GM12878 (cell line): ENCODE measurements around the gene FGD4. TPM values are rescaled to one million over a fixed set of nuclear protein-coding genes. Genes with fewer than 3 reads are reported as not detected.

Source experiments
- BACH1 ChIP-seq: fragments of 450-650 bp; IDR thresholded peaks from 2 replicates; pipeline ENCODE4 v1.6.1; 2017; ENCODE audit warnings: mild to moderate bottlenecking, borderline replicate concordance
- CHD1 ChIP-seq: IDR thresholded peaks from 2 replicates; pipeline ENCODE4 v1.6.1; 2012; ENCODE audit warnings: low read depth, low read length, improper control_type of control experiment
- MEF2A ChIP-seq: IDR thresholded peaks from 2 replicates; pipeline ENCODE4 v1.6.1; 2011; ENCODE audit warnings: low read depth, mild to moderate bottlenecking, low read length, moderate library complexity; ENCODE audit not compliant: insufficient read depth
- MYC ChIP-seq: IDR thresholded peaks from 2 replicates; pipeline ENCODE4 v1.6.1; 2011; ENCODE audit warnings: mild to moderate bottlenecking, low read length, moderate library complexity, inconsistent platforms; ENCODE audit not compliant: insufficient read depth, insufficient replicate concordance, insufficient read length, severe bottlenecking
- NR2C2 ChIP-seq: IDR thresholded peaks from 2 replicates; pipeline ENCODE4 v1.6.1; 2011; ENCODE audit warnings: borderline replicate concordance, low read depth; ENCODE audit not compliant: control insufficient read depth, insufficient read length
- RB1 ChIP-seq: fragments of 450-650 bp; formaldehyde crosslinking; IDR thresholded peaks from 2 replicates; pipeline ENCODE4 v1.6.1; 2017; ENCODE audit warnings: mild to moderate bottlenecking, borderline replicate concordance
- RELA ChIP-seq: fragments of 450-650 bp; IDR thresholded peaks from 2 replicates; pipeline ENCODE4 v1.8.0; 2014; ENCODE audit warnings: borderline replicate concordance; ENCODE audit not compliant: partially characterized antibody
- WRNIP1 ChIP-seq: IDR thresholded peaks from 2 replicates; pipeline ENCODE4 v1.6.1; 2011; ENCODE audit warnings: low read depth, low read length, improper control_type of control experiment, borderline replicate concordance
- polyA plus RNA-seq, 11 experiments: library from polyadenylated mRNA; depleted of rRNA in 4 of 11; unstranded in 6 of 11; stranded (reverse) in 5 of 11; fragments of >200 nt; fragmentation: Nextera tagmentation in 4 of 11; fragmentation: Illumina TruSeq in 1 of 11; extraction: Ambion mirVana in 4 of 11; extraction: Trizol in 1 of 11; gene quantifications; 1 replicate in 1 of 11; 2 replicates in 10 of 11; pipeline versions ENCODE4 v1.2.1 to v1.2.3, GENCODE V29; 2011 to 2016; ENCODE audit warnings: inconsistent platforms in 2 of 11, missing spikeins in 2 of 11, low read depth in 1 of 11
- total RNA-seq, 4 experiments: library from RNA; depleted of rRNA in 3 of 4; stranded (reverse); fragments of >200 nt in 3 of 4; fragmentation: Illumina TruSeq in 1 of 4; extraction: Trizol in 1 of 4; gene quantifications; 2 replicates each; pipeline versions ENCODE4 v1.2.1 to v1.2.3, GENCODE V29; 2013 to 2021
- TF ChIP-seq, protein P1 (sequence below): fragments of 450-650 bp; IDR thresholded peaks from 2 replicates; pipeline ENCODE4 v1.6.1; 2017; ENCODE audit warnings: antibody characterized with exemption, mild to moderate bottlenecking, moderate library complexity
- TF ChIP-seq, protein P2 (sequence below): fragments of 450-650 bp; IDR thresholded peaks from 2 replicates; pipeline ENCODE4 v1.6.1; 2017; ENCODE audit warnings: borderline replicate concordance
- TF ChIP-seq, protein P3 (sequence below): fragments of 450-650 bp; IDR thresholded peaks from 2 replicates; pipeline ENCODE4 v1.6.1; 2017; ENCODE audit warnings: mild to moderate bottlenecking, moderate library complexity

The FGD4 gene
- total and polyA plus RNA-seq, 10 of the 15 experiments (the other 5 are each of a cell fraction or from before 2014, with no cell fraction given): 0.01 to 0.18 (median 0.08) TPM; not detected in 3

DNA sequence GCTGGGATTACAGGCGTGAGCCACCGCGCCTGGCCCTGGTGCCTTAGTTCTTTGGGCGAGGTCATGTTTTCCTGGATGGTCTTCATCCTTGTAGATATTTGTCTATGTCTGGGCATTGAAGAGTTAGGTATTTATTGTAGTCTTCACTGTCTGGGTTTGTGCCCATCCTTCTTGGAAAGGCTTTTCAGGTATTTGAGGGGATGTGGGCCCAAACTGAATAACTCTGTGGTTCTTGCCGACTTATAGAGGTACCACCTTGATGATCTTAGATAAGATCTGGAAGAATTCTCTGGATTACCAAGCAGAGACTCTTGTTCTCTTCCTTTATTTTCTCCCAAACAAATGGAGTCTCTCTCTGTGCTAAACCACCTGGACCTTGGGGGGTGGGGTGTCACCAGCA, 18.9 kb downstream of the FGD4 start (continued):
- TF ChIP-seq CHD1 (no peak), RELA (no peak), RB1 (no peak), MEF2A (no peak), WRNIP1 (no peak), NR2C2 (no peak), BACH1 (no peak), MYC (no peak)
- TF ChIP-seq, protein P1, sequence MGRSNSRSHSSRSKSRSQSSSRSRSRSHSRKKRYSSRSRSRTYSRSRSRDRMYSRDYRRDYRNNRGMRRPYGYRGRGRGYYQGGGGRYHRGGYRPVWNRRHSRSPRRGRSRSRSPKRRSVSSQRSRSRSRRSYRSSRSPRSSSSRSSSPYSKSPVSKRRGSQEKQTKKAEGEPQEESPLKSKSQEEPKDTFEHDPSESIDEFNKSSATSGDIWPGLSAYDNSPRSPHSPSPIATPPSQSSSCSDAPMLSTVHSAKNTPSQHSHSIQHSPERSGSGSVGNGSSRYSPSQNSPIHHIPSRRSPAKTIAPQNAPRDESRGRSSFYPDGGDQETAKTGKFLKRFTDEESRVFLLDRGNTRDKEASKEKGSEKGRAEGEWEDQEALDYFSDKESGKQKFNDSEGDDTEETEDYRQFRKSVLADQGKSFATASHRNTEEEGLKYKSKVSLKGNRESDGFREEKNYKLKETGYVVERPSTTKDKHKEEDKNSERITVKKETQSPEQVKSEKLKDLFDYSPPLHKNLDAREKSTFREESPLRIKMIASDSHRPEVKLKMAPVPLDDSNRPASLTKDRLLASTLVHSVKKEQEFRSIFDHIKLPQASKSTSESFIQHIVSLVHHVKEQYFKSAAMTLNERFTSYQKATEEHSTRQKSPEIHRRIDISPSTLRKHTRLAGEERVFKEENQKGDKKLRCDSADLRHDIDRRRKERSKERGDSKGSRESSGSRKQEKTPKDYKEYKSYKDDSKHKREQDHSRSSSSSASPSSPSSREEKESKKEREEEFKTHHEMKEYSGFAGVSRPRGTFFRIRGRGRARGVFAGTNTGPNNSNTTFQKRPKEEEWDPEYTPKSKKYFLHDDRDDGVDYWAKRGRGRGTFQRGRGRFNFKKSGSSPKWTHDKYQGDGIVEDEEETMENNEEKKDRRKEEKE: no peak
- TF ChIP-seq, protein P2, sequence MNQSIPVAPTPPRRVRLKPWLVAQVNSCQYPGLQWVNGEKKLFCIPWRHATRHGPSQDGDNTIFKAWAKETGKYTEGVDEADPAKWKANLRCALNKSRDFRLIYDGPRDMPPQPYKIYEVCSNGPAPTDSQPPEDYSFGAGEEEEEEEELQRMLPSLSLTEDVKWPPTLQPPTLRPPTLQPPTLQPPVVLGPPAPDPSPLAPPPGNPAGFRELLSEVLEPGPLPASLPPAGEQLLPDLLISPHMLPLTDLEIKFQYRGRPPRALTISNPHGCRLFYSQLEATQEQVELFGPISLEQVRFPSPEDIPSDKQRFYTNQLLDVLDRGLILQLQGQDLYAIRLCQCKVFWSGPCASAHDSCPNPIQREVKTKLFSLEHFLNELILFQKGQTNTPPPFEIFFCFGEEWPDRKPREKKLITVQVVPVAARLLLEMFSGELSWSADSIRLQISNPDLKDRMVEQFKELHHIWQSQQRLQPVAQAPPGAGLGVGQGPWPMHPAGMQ: no peak
- TF ChIP-seq, protein P3, sequence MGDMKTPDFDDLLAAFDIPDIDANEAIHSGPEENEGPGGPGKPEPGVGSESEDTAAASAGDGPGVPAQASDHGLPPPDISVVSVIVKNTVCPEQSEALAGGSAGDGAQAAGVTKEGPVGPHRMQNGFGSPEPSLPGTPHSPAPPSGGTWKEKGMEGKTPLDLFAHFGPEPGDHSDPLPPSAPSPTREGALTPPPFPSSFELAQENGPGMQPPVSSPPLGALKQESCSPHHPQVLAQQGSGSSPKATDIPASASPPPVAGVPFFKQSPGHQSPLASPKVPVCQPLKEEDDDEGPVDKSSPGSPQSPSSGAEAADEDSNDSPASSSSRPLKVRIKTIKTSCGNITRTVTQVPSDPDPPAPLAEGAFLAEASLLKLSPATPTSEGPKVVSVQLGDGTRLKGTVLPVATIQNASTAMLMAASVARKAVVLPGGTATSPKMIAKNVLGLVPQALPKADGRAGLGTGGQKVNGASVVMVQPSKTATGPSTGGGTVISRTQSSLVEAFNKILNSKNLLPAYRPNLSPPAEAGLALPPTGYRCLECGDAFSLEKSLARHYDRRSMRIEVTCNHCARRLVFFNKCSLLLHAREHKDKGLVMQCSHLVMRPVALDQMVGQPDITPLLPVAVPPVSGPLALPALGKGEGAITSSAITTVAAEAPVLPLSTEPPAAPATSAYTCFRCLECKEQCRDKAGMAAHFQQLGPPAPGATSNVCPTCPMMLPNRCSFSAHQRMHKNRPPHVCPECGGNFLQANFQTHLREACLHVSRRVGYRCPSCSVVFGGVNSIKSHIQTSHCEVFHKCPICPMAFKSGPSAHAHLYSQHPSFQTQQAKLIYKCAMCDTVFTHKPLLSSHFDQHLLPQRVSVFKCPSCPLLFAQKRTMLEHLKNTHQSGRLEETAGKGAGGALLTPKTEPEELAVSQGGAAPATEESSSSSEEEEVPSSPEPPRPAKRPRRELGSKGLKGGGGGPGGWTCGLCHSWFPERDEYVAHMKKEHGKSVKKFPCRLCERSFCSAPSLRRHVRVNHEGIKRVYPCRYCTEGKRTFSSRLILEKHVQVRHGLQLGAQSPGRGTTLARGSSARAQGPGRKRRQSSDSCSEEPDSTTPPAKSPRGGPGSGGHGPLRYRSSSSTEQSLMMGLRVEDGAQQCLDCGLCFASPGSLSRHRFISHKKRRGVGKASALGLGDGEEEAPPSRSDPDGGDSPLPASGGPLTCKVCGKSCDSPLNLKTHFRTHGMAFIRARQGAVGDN: no peak
- TF ChIP-seq, all 136 proteins: peak for 0
